Type B pancreatic cell (in vitro differentiated cells): ENCODE data around the gene KIN. TPM values are rescaled to one million over a fixed set of nuclear protein-coding genes. Genes with fewer than 3 reads are reported as not detected.

ENCODE experiments used
- DNase-seq: peaks from one replicate; pipeline ENCODE4 v3.0.0; 2021; ENCODE audit warnings: mixed read lengths; ENCODE audit not compliant: unreplicated experiment; ENCODE audit errors: extremely low spot score
- H3K27ac Mint-ChIP-seq: 2 replicates; pipeline ENCODE4 v1.8.0; 2021; ENCODE audit warnings: mild to moderate bottlenecking, mixed read lengths
- H3K27me3 Mint-ChIP-seq: 2 replicates; pipeline ENCODE4 v1.8.0; 2021; ENCODE audit warnings: mixed read lengths
- H3K36me3 Mint-ChIP-seq: 2 replicates; pipeline ENCODE4 v1.8.0; 2021; ENCODE audit warnings: mixed read lengths
- H3K4me1 Mint-ChIP-seq: one replicate; pipeline ENCODE4 v1.8.0; 2021; ENCODE audit warnings: mixed read lengths; ENCODE audit not compliant: unreplicated experiment
- H3K4me3 Mint-ChIP-seq: 2 replicates; pipeline ENCODE4 v1.8.0; 2021; ENCODE audit warnings: mild to moderate bottlenecking, mixed read lengths
- H3K9me3 Mint-ChIP-seq: 2 replicates; pipeline ENCODE4 v1.8.0; 2021; ENCODE audit warnings: mixed read lengths
- CTCF ChIP-seq: fragments of 200-600 bp; sonication (generic); conservative IDR thresholded peaks from 2 replicates; pipeline ENCODE4 v1.5.0; 2021; ENCODE audit warnings: antibody characterized with exemption, mild to moderate bottlenecking
- total RNA-seq: library from RNA; stranded (reverse); gene quantifications from 2 replicates; pipeline ENCODE4 v1.2.1, GENCODE V29; 2021; ENCODE audit warnings: low replicate concordance

The KIN gene
- total RNA-seq, 1 donor from 2014 or later: 14.5 TPM

GRCh38 chr10:7705341-7705740, 82.5 kb downstream of the KIN start:
- Mint-ChIP-seq H3K27ac (no peak overlapping the region), H3K27me3 (peaks cover 19% of the 10 kb centered on the region), H3K9me3 (no peaks in the 10 kb centered on the region), H3K4me1 (peaks cover 6% of the 10 kb centered on the region), H3K4me3 (no peak overlapping the region), H3K36me3 (no peaks in the 10 kb centered on the region)
- TF ChIP-seq CTCF: no peak
- DNase-seq: no peak

GRCh38 chr10:7704071-7705016, 83.4 kb downstream of the KIN start:
- TF ChIP-seq CTCF: no peak
- Mint-ChIP-seq H3K9me3 (no peaks in the 10 kb centered on the region), H3K4me1 (peaks cover 6% of the 10 kb centered on the region), H3K4me3 (no peak overlapping the region), H3K27me3 (peaks cover 19% of the 10 kb centered on the region), H3K27ac (no peak overlapping the region), H3K36me3 (no peaks in the 10 kb centered on the region)
- DNase-seq: no peak

- Mint-ChIP-seq H3K27me3 (peaks cover 19% of the 10 kb centered on the region), H3K4me1 (peaks cover 6% of the 10 kb centered on the region), H3K27ac (no peak within 1 kb of the TSS), H3K4me3 (no peak within 1 kb of the TSS), H3K36me3 (no peaks in the 10 kb centered on the region), H3K9me3 (no peaks in the 10 kb centered on the region)
- no peak for TF ChIP-seq CTCF
- no peak for DNase-seq
Observed at GRCh38 chr10:7703140-7703539, 84.7 kb downstream of the KIN start, which contains the start of gene ITIH2. Gene ITIH2 (plus strand): TSS chr10:7703316. CDS start chr10:7703435, 119 bp downstream.

GRCh38 chr10:7702288-7702812, 85.4 kb downstream of the KIN start:
- peaks cover 15% of the 10 kb centered on the region for H3K27me3 Mint-ChIP-seq
- peaks cover 6% of the 10 kb centered on the region for H3K4me1 Mint-ChIP-seq
- no peak overlapping the region for H3K27ac Mint-ChIP-seq
- H3K9me3 Mint-ChIP-seq: no peaks in the 10 kb centered on the region
- no peak for DNase-seq
- no peak for TF ChIP-seq CTCF
- H3K36me3 Mint-ChIP-seq: no peaks in the 10 kb centered on the region
- no peak overlapping the region for H3K4me3 Mint-ChIP-seq

- H3K9me3 Mint-ChIP-seq: no peaks in the 10 kb centered on the region
- DNase-seq: no peak
- peaks cover 6% of the 10 kb centered on the region for H3K4me1 Mint-ChIP-seq
- H3K4me3 Mint-ChIP-seq: no peak overlapping the region
- no peaks in the 10 kb centered on the region for H3K36me3 Mint-ChIP-seq
- peaks cover 11% of the 10 kb centered on the region for H3K27me3 Mint-ChIP-seq
- no peak for TF ChIP-seq CTCF
- H3K27ac Mint-ChIP-seq: no peak overlapping the region
Observed at GRCh38 chr10:7701158-7701742, 86.5 kb downstream of the KIN start.

Other genes with a start within 250 kb of the KIN start
- 34.0 and 37.3 TPM in 2 replicates for gene ITIH5, start 121.0 kb downstream of the KIN start, total RNA-seq
- gene ITIH2, start 84.7 kb downstream of the KIN start, total RNA-seq: 3.4 and 3.7 TPM in 2 replicates
- gene ATP5F1C, start 184 bp upstream of the KIN start, total RNA-seq: 244 and 283 TPM in 2 replicates
- 6.9 and 9.9 TPM in 2 replicates for gene TAF3, start 30.5 kb upstream of the KIN start, total RNA-seq